Activated CD8-positive, alpha-beta T cell treated with anti-CD3 and anti-CD28 coated beads for 36 hours (primary cell): ENCODE measurements around the gene TBC1D3B. TPM values are rescaled to one million over a fixed set of nuclear protein-coding genes. Genes with fewer than 3 reads are reported as not detected.

Experiments used
- ATAC-seq: fragments of 200-7000 bp; cut with Tn5 transposase; one replicate; pipeline ENCODE4 v1.10.0; 2021; ENCODE audit warnings: mild to moderate bottlenecking, moderate library complexity
- CTCF ChIA-PET: fragments of 350-600 bp; sonication (Branson Sonifier 250); formaldehyde crosslinking; loops from one replicate; lab custom pipeline; 2021; ENCODE audit warnings: antibody characterized with exemption; lab: Charles Lee
- POLR2A ChIA-PET: fragments of 350-600 bp; sonication (Branson Sonifier 250); formaldehyde crosslinking; loops from one replicate; lab custom pipeline; 2021; ENCODE audit warnings: antibody characterized with exemption; lab: Charles Lee
- DNase-seq: peaks from one replicate; pipeline ENCODE4 v3.0.0-alpha.2; 2020
- H3K27ac Mint-ChIP-seq: one replicate; pipeline ENCODE4 v1.8.0; 2021; ENCODE audit warnings: mild to moderate bottlenecking, mixed read lengths
- H3K27me3 Mint-ChIP-seq: one replicate; pipeline ENCODE4 v1.8.0; 2021; ENCODE audit warnings: mixed read lengths
- H3K36me3 Mint-ChIP-seq: one replicate; pipeline ENCODE4 v1.8.0; 2021; ENCODE audit warnings: low read depth, mixed read lengths
- H3K4me1 Mint-ChIP-seq: one replicate; pipeline ENCODE4 v1.8.0; 2021; ENCODE audit warnings: low read depth, mixed read lengths
- H3K4me3 Mint-ChIP-seq: one replicate; pipeline ENCODE4 v1.8.0; 2021; ENCODE audit warnings: mild to moderate bottlenecking, moderate library complexity, mixed read lengths
- H3K9me3 Mint-ChIP-seq: one replicate; pipeline ENCODE4 v1.8.0; 2021; ENCODE audit warnings: mixed read lengths
- CTCF ChIP-seq: fragments of 200-600 bp; IDR thresholded peaks from one replicate; pipeline ENCODE4 v1.8.0; 2022; ENCODE audit warnings: antibody characterized with exemption, mild to moderate bottlenecking
- intact Hi-C: fragments of 100-400 bp; cut with micrococcal nuclease; formaldehyde crosslinking; loops from one replicate; pipeline ENCODE4 v1.10.0; 2022
- total RNA-seq, 2 experiments: library from RNA; stranded (reverse); gene quantifications; one replicate each; pipeline ENCODE4 v1.2.3, GENCODE V29; 2021

TBC1D3B gene
- total RNA-seq, 2 experiments from 2014 or later: 6.6 to 9.0 TPM

GRCh38 chr17:36148559-36149295 lies 27.7 kb downstream of the TBC1D3B start:
- POLR2A ChIA-PET: interaction anchor here (0.8 to 1.8 kb wide), 6 partner anchors 30 to 172 kb away, joined by 3 to 12 read pairs (median 4); partner anchors contain the start of gene CCL3
- no peak overlapping the region for H3K27ac Mint-ChIP-seq
- DNase-seq: peak; percentile 76
- peaks cover 10% of the 10 kb centered on the region for H3K27me3 Mint-ChIP-seq
- H3K36me3 Mint-ChIP-seq: no peaks in the 10 kb centered on the region
- peaks cover 37% of the 10 kb centered on the region for H3K4me1 Mint-ChIP-seq
- peak; percentile 97 for ATAC-seq
- peak; percentile 100 for TF ChIP-seq CTCF
- CTCF ChIA-PET: interaction anchor here (0.7 to 7.8 kb wide), 49 partner anchors 10 to 337 kb away, joined by 3 to 299 read pairs (median 5); partner anchors contain the start of genes CCL16, CCL23 and CCL4
- H3K4me3 Mint-ChIP-seq: peak overlapping the region; percentile 35
- intact Hi-C loops: loop anchor here (2.0 kb wide), 1 partner anchor 180 kb away; no protein-coding TSS in a partner anchor
- no peaks in the 10 kb centered on the region for H3K9me3 Mint-ChIP-seq

GRCh38 chr17:36147601-36148000 lies 28.8 kb downstream of the TBC1D3B start:
- no peak for TF ChIP-seq CTCF
- ChIA-PET CTCF (interaction anchor here (1.1 to 7.8 kb wide), 11 partner anchors 28 to 336 kb away, joined by 3 to 299 read pairs (median 4); partner anchors contain the start of gene CCL23), POLR2A (interaction anchor here (1.3 to 1.4 kb wide), 2 partner anchors 29 to 166 kb away, joined by 3 read pairs; partner anchors contain the start of gene CCL16)
- Mint-ChIP-seq H3K27me3 (peaks cover 8% of the 10 kb centered on the region), H3K9me3 (no peaks in the 10 kb centered on the region), H3K36me3 (no peaks in the 10 kb centered on the region), H3K4me3 (peak overlapping the region; percentile 34), H3K4me1 (peaks cover 30% of the 10 kb centered on the region), H3K27ac (no peak overlapping the region)
- no peak for ATAC-seq
- DNase-seq: no peak
- intact Hi-C loops: no loop called here

GRCh38 chr17:36144981-36145729 lies 31.3 kb downstream of the TBC1D3B start:
- Mint-ChIP-seq H3K4me3 (no peak overlapping the region), H3K27me3 (peaks cover 6% of the 10 kb centered on the region), H3K27ac (no peak overlapping the region), H3K9me3 (no peaks in the 10 kb centered on the region), H3K36me3 (no peaks in the 10 kb centered on the region), H3K4me1 (peaks cover 30% of the 10 kb centered on the region)
- ATAC-seq (no peak), DNase-seq (no peak)
- ChIA-PET POLR2A (interaction anchor here (1.1 kb wide), 1 partner anchor 55 kb away, joined by 5 read pairs; the partner anchor contains the start of gene CCL3), CTCF (interaction anchor here (1.0 to 7.8 kb wide), 3 partner anchors 72 to 171 kb away, joined by 3 to 299 read pairs (median 25); no protein-coding TSS in a partner anchor)
- intact Hi-C loops: no loop called here
- no peak for TF ChIP-seq CTCF

GRCh38 chr17:36144014-36144413 lies 32.4 kb downstream of the TBC1D3B start:
- DNase-seq (no peak), ATAC-seq (no peak)
- Mint-ChIP-seq H3K4me3 (no peak overlapping the region), H3K27me3 (peaks cover 2% of the 10 kb centered on the region), H3K4me1 (peaks cover 24% of the 10 kb centered on the region), H3K27ac (no peak overlapping the region), H3K9me3 (no peaks in the 10 kb centered on the region), H3K36me3 (no peaks in the 10 kb centered on the region)
- CTCF ChIA-PET: interaction anchor here (1.0 to 1.9 kb wide), 3 partner anchors 70 to 175 kb away, joined by 3 to 8 read pairs (median 5); no protein-coding TSS in a partner anchor
- POLR2A ChIA-PET: no interaction called here
- no peak for TF ChIP-seq CTCF
- intact Hi-C loops: no loop called here
